ENCODE measurements around the gene TMEM95. TPM values are rescaled to one million over a fixed set of nuclear protein-coding genes. Genes with fewer than 3 reads are reported as not detected.
"Not testable (repeated sequence)": the region's sequence is repeated elsewhere in the genome, so short reads cannot be mapped to it uniquely, and the experiment has no call there.

Gene TMEM95
- total and polyA plus RNA-seq, 11 donors = not detected

- DNase-seq (no peak), ATAC-seq (no peak)
- intact Hi-C loops (cut with DNase I) = loop anchor here in 1 of 10 donors (10.0 kb wide), 1 partner anchor 143 kb away; no protein-coding TSS in a partner anchor
- Histone ChIP-seq H3K27ac (no peak overlapping the region), H3K4me1 (no peaks in the 10 kb centered on the region), H3K36me3 (no peaks in the 10 kb centered on the region), H3K9me3 (no peaks in the 10 kb centered on the region), H3K4me3 (no peak overlapping the region), H3K27me3 (no peaks in the 10 kb centered on the region)
- TF ChIP-seq POLR2A (IDR thresholded peaks at IDR 0.05) = no peak
- no peak for TF ChIP-seq CTCF (IDR thresholded peaks at IDR 0.05)
- WGBS, 4 donors = 54 to 69% (median 62%) methylated on average over 3 of the region's 3 CpGs
Measured at GRCh38 chr17:7361906-7362305, 7.0 kb downstream of the TMEM95 start.

GRCh38 chr17:7363311-7363710 lies 8.4 kb downstream of the TMEM95 start:
- ATAC-seq = no peak
- Histone ChIP-seq H3K27ac (no peak overlapping the region), H3K36me3 (no peaks in the 10 kb centered on the region), H3K4me1 (no peaks in the 10 kb centered on the region), H3K4me3 (no peak overlapping the region), H3K9me3 (no peaks in the 10 kb centered on the region), H3K27me3 (no peaks in the 10 kb centered on the region)
- 90 to 99% (median 95%) methylated on average over 3 to 6 of the region's 6 CpGs for WGBS, 4 donors
- intact Hi-C loops (cut with DNase I) = loop anchor here in 1 of 10 donors (10.0 kb wide), 1 partner anchor 141 kb away; no protein-coding TSS in a partner anchor
- DNase-seq = no peak
- TF ChIP-seq CTCF (IDR thresholded peaks at IDR 0.05) (no peak), POLR2A (IDR thresholded peaks at IDR 0.05) (no peak)

- H3K27me3 ChIP-seq, H3K9me3 ChIP-seq, H3K4me1 ChIP-seq, H3K36me3 ChIP-seq, DNase-seq, H3K4me3 ChIP-seq, H3K27ac ChIP-seq, ATAC-seq: not testable (repeated sequence)
- WGBS, 4 donors = 81 to 89% (median 87%) methylated on average over 6 to 7 of the region's 7 CpGs
- intact Hi-C loops (cut with DNase I) = loop anchor here in 1 of 10 donors (10.0 kb wide), 1 partner anchor 139 kb away; no protein-coding TSS in a partner anchor
Measured at GRCh38 chr17:7365963-7366362, 11.0 kb downstream of the TMEM95 start.

- WGBS, 4 donors = 75 to 82% (median 79%) methylated on average over 7 to 8 of the region's 8 CpGs
- ATAC-seq = no peak
- Histone ChIP-seq H3K27me3 (peaks cover 0 to 3% (median 0%) of the 10 kb centered on the region in 9 donors), H3K4me3 (no peak overlapping the region), H3K27ac (no peak overlapping the region), H3K9me3 (no peaks in the 10 kb centered on the region), H3K4me1 (no peaks in the 10 kb centered on the region), H3K36me3 (no peaks in the 10 kb centered on the region)
- DNase-seq = no peak
- intact Hi-C loops (cut with DNase I) = loop anchor here in 1 of 10 donors (10.0 kb wide), 1 partner anchor 138 kb away; no protein-coding TSS in a partner anchor
- TF ChIP-seq CTCF (IDR thresholded peaks at IDR 0.05) (no peak), POLR2A (IDR thresholded peaks at IDR 0.05) (no peak)
Measured at GRCh38 chr17:7367083-7367482, 12.1 kb downstream of the TMEM95 start.

Data from heart left ventricle (tissue), 16 donors.